OCI-LY3 (cell line): Measurements from ENCODE around the gene OARD1.

Experiments used
- CTCF ChIP-seq: fragments of 200-600, 300-600 bp; sonication (generic); IDR thresholded peaks from 2 replicates; pipeline ENCODE4 v1.5.1; 2014; ENCODE audit warnings: antibody characterized with exemption, low read length, low read depth
- EZH2phosphoT487 ChIP-seq: fragments of 200-600 bp; shearing (Covaris generic); IDR thresholded peaks from 2 replicates; pipeline ENCODE4 v1.6.1; 2018; ENCODE audit warnings: antibody characterized with exemption, mixed run types, low read depth

- no peak for TF ChIP-seq CTCF
- TF ChIP-seq EZH2phosphoT487 = no peak
Measured at GRCh38 chr6:41038205-41038604, 34.0 kb downstream of the OARD1 start.
